Stimulated activated naive CD4-positive, alpha-beta T cell treated with Interleukin-2 at 50 U/mL for 16 hours (primary cell): ENCODE measurements around the gene TRIM9.

Source experiments
- DNase-seq: peaks from one replicate; lab custom pipeline; 2025; lab: John Stamatoyannopoulos, UW

Gene TRIM9

DNA sequence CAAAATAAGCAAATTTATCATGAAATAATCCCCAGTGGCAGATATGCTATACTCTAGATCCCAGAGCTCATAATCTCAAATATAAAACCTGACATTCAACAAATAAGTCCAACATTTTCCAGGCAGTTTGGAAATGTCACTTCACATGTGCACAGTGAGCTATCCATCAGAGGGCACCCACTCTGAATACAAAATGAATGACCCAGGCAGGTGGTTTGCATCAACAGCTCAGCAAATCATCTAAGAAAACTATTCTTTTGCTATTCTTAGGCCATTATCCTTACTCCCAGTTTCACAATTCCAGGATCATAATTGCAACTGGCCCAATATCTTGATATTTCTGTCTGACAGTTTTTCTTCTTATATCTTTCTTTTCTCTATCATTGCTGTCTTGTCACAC, 38.5 kb downstream of the TRIM9 start:
- no peak for DNase-seq

DNA sequence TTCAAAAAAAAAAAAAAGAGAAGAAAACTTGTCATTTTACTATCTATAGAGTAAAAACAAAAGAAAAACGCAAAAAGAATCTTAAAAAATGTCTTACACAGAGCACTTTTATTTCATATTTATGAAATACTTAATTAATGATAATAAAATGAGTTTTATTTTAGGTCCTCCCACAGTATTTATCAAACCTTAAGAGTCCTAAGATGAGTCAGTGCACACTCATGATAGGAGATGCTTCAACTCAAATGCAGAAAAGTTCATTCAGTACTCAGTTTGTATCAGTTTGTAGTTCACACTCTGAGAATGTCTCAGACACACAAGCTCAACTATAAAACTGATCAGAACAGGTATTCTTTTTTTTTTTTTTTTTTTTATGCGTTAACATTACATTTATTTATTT, 41.7 kb downstream of the TRIM9 start:
- DNase-seq = no peak

DNA sequence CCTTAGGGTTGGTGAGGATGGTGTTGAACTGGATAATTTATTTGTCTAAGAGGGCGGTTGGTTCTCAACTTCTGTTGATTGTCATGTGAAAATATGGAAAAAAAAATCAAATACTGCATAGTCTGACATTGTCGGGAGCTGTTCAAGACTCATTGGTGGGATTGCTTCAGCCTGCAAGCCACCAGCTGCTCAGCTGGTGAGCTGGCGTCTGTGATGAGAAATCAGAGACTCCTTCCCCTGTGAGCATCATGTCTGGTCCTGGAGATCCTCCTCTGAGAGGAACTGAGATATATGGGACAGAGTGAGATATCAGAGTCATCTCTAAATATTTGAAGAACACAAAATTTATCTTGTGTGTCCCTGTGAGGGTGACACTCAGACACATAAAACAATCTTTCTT, 49.9 kb downstream of the TRIM9 start:
- DNase-seq = no peak

DNA sequence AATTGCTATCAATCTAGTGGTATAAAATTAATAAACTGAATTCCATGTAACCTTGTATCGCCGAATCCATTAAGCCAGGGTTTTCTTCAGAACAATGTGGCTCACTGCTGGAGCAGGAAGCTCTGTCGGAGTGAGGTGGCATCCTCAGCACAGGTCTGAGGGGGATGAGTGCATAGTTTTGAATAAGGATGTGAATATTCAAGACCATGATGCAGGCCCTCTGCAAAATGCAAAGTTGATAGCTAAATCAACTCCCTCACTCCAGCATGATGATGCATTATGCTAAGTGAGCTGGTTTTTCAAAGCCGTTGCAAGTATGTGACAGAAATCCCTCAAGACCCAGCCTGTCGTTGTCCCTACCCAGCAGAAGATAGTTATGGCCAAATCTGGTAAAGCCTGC, 53.0 kb downstream of the TRIM9 start:
- DNase-seq = no peak

DNA sequence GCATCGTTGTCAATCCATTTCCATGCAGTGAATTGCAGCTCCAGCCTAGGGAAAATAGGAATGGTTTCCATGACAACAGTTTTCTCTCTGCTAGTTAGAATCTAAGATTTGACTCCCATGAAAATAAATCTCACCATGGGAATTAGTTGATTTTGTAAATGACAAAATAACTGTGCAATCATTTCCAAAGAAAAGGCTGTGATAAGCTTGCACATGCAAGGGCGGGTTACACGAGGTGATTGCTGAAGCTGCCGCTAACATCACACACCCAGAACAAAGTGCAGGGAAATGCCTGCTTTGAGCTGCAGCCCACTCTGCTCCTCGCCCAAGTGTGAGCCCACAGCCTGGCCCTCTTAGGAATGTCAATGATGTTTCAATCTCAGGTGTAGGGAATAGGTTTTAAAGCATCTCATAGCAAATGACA, 53.8 kb downstream of the TRIM9 start:
- no peak for DNase-seq

DNA sequence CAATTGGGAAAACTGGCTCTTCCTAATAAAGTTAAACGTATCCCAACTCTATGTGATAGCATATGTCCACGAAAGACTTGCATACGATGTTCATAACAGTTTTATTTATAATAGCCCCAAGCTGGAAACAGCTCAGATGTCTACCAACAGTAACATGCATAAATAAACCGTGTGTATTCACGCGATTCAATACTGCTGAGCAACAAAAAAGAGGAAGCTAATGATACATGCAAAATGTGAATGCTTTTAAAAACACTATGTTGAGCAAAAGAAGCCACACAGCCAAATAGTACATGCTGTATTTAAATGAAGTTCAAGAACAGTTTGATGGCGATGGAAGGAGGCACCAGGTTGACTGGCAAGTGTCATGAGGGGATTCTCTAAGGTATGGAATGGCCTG, 55.7 kb downstream of the TRIM9 start:
- DNase-seq = no peak

DNA sequence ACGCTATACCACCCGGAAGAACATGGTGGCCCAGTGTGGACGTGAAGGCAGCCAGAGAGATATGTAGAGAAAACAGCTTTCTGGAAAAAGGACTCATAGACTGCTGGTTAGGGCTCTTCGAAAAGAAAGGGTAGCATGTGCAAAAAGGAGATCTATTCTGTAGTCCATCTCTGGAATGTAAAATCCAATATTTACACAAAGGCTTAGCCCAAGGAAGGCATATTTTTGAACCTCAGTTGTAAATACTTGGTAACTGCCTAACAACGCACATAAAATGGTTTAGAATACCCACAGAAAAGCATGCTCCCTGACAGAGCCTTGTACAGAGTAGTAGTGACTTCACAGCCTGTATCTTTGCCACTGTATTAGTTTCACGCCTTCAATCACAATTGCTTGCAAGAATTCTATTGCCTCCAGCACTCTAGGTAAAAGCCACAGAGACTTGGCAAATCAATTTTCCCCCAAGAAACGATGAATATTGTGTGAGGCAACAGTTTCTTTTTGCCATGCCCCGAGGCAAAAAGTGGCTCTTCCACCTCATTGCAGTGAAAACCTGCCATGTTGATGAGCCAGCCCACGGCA, 59.2 kb downstream of the TRIM9 start:
- no peak for DNase-seq

DNA sequence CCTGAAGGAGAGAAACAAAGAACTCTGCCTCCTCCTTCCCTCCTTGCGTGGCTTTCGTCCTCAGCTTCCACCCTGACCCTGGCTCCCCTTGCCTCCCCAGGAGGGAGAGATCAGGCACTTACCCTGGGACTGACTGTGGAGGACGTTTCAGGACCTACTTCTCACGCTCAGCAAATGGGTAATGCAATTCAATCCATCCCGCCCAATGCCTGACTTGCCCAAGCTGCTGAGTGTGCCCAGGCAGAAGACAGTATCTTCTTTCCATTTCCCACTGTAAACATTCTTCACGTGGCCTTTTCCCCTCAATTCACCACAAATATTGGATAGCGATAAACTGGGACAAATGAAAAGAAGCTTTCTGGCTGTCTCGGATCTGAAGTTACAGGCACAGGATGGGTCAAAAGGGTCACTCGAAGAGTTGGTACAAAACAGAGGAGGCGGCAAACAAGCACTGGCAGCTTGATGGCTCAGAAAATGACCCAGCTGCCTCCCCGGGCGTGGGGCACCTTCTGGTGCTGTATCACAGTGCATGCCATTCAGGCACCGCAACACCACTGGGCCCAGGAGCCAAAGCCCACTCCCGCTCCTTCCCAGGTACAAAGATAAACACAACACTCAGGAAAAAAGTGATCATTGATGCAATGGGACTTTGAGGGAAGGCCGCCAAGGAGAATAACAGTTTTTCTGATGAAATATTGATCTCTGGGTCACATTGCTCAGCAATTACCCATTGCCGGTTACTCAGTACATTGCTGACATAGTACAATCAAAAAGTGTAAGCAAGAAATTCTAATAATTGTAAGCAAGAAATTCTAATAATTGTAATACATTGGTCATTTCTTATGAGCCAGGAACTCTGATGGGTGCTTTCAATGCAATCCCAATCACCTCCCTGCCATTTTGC, 65.8 kb downstream of the TRIM9 start:
- no peak for DNase-seq

DNA sequence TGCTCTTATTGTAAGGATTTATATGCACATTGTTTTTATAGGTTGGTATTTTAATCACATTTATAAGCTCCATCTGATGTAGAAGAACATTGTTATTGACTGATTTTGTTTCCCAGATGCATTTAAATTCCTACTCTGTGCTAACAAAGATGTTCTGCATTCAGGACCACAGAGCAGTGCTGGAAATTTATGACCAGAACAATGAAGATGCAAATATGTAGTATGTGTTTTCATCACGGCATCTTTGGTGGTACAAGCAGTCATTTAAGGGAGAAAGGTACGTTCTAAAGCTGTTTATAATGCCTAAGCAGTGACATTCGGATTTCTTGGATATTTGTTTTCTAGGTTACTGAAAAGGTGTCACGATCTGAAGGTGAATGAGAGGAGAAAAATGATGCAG, 66.5 kb downstream of the TRIM9 start:
- no peak for DNase-seq

DNA sequence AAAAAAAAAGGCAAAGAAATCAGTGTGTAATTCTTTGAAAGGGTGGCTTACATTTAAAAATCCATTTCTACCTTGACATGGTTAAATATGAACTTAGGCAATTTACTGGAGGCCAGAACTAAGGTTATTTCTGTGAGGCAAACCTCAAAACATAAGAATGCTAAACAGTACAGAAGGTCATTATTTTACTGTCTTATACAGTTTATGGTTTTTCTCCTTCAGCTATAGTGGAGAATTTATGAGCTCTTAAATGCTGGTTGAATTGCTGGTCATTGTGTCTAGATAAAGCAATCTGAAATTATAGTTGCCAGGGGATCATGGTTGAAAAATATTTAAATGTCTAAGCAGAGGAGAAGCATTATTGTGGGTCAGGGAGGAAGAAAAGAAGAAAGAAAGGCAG, 70.5 kb downstream of the TRIM9 start:
- no peak for DNase-seq

DNA sequence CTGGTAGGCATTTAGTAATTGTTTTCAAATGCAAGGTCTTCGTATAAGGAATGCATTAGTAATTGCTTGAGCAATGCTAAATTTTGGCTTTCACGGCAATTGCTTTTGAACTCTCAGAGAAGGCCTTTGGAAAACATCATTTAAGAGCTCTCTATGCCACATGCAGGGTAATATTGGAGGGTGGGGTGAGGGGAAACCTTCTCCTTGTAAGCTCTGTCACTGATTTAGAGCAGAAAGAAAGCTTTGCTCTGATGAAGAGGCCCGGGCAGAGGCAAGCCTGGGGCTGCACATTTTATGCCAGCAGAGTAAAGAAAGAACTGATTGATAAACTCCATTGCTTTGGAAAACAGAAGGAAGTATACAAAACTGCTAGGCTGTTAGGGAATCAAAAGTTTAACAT, 70.9 kb downstream of the TRIM9 start:
- DNase-seq = no peak

DNA sequence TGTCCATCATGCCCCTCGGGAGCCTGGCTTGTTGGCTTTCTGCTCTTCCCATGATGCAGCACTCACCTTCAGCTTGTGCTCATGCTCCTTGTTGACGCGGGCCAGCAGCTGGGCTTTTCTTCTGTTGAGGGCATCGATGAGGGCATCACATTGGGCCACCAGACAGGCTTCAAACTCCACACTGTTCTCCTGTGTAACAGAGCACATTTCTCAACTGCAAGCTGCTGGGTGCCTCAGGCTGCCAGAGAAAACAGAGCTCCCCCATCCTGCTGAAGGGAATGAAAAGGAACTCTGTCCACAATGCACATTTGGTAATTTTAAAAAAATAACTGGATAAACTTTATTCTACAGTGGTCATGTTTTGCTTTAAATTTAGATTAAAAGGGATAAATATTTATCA, 72.1 kb downstream of the TRIM9 start:
- no peak for DNase-seq

DNA sequence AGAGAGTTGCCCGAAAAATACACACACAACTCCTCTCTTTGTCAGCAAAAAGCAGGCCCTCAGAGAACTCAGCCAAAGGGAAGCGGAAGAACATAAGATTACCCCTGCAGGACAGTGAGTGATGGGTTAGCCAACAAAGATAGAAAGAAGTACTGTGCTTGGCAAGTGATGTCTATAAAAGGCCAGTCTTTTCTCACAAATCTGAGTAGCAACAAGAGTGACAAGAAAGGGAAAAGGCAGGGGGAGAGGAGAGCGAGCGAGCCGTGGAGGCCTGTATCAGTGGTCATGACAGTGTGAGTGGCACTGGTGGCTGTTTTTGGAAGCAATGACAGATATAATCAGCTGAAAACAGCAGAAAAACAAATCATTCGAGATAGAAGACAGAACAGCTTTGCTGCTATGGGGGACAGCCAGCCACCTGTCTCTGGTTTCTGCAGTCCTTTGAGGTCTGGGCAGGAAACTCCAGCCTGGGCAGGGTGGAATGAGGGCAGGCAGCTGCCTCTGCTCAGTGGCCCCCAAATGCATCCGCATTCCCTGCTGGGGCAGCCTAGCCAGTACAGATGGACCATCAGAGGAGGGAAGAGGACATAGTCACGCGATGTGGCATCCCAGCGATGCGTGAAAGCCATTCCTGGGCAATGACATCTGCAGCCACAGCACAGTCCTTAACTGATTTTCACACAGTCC, 74.7 kb downstream of the TRIM9 start:
- no peak for DNase-seq

DNA sequence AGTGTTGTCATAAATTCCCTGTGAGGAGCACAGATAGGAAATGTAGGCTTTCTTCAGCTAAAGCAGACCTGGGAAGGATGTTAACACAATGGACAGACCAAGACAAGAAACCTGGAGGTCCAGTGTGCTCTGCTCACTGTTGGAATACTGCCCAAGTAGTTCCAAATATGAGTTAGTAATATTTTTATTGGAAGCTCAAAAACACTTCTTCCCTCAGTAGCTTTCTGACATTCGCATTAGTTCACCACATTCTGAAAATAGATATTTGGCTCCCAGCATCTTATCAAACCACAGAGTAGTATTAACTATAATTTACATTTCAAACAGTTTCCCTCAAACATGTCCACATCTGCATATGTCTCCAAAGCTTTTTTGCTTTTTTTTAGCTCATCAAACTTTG, 75.8 kb downstream of the TRIM9 start:
- no peak for DNase-seq

DNA sequence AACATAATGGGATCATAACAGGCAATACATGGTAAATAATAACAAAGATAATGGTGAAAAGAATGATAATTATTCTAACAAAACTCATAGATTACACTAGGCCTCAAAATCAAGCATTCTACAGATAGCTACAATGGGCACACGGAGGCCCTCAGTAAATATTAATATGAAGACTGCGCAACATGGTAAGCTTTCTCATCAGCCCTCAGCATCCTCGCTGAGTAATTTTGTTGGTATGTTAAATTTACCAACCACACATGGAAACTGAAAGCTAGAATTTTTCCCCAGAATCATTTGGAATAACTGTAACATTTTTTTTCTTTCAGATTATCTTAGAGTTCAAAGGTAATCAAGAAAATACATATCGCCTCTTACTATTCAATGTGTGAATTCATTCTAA, 76.4 kb downstream of the TRIM9 start:
- no peak for DNase-seq

DNA sequence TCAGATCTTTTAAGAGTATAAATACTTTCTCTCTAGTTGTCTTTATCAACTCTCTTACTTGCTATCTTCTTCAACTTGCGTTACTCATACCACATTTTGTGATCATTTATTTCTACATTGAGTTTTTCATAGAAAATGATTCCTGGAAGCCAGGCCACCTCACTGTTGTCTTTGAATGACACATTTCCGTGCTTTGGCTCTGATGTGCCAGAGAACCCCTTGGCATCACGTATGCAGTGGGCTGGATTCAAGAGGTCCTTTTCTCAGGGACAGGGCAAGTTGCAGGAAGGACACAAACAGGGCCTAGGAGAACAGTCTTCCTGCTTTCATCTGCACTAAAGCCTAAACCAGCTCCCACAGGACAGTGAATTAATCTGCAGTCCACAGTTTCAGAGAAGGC, 80.3 kb downstream of the TRIM9 start:
- DNase-seq = no peak

DNA sequence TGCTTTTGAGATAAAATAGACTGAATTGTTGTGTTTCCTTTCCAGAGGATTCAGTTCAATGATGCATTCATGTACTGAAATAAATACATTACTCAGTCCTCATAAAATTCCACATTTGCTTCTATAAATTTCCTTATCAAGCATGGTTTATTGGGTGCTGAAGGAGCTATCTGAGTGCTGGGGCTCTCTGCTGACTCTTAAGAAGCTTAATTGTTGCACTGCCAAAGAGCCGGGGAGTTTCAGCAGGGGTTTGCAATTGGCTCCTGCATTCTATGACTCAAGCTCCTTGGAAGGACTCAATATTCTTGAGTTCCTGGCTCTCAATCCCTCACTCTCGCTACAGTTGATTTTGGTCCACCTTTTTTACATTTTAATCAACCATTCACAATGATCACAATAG, 80.8 kb downstream of the TRIM9 start:
- DNase-seq = no peak

DNA sequence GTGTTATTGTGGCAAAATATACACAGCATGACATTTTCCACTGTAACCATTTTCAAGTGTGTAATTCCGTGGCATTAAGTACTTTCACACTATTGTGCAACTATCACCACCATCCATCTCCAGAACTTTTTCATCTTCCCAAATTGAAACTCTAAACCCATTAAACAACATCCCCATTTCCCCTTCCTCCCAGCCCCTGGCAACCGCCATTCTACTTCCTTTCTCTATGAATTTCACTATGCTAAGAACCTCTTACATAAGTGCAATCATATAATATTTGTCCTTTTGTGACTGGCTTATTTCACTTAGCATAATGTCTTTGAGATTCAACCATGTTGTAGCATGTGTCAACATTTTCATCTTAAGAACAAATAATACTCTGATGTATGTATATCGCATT, 82.8 kb downstream of the TRIM9 start:
- DNase-seq = no peak

DNA sequence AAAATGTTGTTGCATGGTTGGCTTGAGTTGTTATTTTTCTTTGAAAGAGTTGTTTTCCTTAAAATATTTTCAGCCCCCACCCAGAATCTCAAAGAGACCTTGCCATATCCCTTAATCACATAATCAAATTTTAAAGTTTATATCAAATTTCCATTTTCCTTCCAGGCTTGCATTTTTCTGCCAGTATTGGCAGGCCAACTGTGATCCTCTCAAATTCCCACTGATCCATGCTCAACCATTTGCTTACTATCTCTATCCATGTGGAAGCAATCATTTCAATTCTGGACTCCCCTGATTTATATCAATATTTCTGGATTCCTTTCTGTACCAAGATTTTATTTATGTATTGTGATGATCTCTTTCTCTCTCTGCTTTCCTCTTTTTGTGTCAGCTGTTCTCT, 86.5 kb downstream of the TRIM9 start:
- DNase-seq = no peak

DNA sequence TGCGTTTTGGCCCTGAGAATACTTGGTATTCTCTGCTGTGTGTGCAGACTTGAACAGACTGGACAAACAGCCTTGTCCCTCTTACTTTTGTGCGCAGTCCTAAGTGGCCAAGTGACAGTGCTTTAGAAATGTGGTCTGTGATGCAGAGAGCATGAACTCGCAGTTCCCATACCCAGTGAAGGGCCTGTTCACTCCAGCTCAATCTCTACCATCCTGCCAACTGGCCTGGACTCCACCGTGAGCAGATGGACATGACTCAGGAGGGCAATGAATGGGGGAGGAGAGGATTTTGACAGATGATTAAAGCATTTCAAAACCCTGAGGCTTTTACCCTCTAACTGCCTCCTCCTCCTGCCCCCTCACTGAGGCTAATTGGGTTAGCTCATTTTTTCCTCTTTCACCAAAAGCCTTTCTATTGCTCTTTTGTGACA, 88.1 kb downstream of the TRIM9 start:
- no peak for DNase-seq

DNA sequence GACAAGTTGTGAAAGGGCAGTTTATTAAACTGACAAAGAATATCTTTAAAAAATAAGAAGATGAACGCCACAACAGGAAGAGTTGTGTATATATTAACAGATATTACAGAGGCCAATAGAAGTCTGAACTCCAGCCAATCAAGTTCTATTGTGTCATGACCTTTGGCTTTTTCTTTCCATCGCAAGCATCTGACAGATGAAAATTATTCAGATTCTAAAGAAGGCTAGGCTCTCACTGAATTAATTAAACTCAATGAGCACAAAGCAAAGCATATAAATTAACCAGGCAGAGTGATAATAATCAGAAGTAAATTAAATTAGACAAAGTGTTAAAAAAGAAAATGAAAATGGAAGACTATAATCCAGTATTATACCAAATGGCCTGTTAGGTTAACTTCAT, 88.6 kb downstream of the TRIM9 start:
- no peak for DNase-seq

DNA sequence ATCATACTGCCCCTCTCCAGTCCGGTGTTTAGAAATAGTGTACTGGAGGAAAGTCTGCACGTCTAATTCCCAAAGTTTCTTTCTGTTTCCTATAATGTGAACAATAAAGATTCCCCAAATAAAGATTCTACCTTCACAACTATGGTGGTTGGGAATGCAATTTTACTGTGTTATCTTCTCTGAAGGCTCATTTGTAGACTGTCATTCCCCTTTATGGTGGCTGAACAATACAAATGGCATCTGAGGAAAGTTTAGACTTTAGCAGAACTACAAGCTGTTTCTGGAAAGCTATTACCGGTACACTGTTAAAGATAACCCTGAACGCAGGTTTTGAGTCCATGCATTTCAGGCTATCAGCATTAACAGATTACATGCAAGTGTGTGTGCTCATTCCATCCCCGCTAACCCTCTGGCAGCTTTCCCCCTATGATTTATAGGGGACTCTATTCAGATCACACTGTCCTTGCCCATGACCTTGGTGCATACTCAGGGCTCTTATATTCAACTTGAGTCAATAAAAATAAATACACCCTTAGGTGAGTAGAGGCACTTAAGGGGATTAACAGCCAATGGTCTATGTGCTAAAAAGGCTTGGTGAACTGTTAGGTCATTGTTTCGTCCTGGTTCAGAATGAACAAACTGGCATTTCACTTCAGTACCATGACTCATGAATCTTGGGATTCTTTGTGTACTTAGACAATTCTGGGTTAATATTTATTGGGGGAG, 89.9 kb downstream of the TRIM9 start:
- no peak for DNase-seq
